B cell (primary cell): ENCODE results near the gene DLL1.

ENCODE experiments used
- CTCF ChIP-seq: fragments of 200-600 bp; IDR thresholded peaks from one replicate; pipeline ENCODE4 v1.8.0; 2022; ENCODE audit warnings: antibody characterized with exemption, mild to moderate bottlenecking
- EZH2 ChIP-seq: IDR thresholded peaks from 2 replicates; pipeline ENCODE4 v1.6.1; 2012; ENCODE audit warnings: borderline replicate concordance, low read depth, mild to moderate bottlenecking, moderate library complexity, low read length; ENCODE audit not compliant: insufficient read depth, poor library complexity, severe bottlenecking

- TF ChIP-seq EZH2 (no peak), CTCF (no peak)
Measured at GRCh38 chr6:170261643-170262488, 29.0 kb downstream of the DLL1 start.
